HuH-7.5 (cell line): ENCODE results near the gene IL16.

ENCODE experiments used
- DNase-seq: peaks from one replicate; pipeline ENCODE4 v3.0.0; 2011; ENCODE audit warnings: low spot score

IL16 gene

DNA sequence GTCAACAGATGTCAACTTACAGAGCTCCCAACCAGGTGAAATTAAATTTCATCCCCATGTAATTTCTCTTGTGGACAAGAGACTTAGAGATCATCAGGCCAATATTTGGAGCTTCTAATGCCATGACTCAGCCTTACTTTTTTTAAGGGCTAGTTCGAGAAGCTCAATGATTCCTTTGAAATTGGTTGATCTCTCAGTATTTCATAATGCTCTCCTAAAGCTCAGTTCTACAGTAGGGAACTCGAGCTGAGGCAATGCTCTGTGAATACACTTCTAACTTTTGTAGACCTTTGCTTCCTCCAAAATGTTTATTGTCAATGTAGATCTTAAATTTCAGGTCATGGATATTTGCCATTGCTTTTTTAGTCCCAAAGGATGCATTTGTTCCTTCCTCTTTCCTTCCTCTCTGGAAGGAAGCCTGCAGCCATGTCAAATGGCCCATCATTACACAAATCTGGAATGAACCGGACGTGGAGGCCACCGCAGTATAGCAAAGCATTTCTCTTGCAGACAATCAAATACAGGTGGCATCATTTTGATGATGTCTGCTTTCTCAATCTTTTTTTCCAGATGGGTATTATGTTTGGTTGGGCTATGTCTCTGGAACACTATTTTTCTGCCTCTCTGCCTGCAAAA lies 98.9 kb downstream of the IL16 start:
- DNase-seq: no peak

DNA sequence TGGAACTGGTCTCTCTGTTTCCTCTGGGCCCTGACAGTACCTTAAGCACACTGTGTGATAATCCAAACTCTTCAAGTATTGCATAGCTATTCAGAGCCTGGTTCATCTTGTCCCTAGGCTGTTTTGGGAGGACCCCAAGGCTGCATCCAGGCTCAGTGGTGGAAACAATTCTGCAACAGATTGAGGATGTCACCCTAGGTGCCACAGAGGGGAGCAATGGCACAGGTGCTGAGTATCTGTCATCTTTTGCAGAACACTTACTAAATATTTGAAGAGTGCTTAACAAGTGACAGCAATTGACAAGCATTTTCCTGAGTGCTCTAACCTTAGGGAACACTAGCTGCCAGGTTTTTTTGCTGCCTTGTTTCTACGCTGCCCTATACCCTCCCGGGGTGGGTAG lies 99.5 kb downstream of the IL16 start:
- no peak for DNase-seq

DNA sequence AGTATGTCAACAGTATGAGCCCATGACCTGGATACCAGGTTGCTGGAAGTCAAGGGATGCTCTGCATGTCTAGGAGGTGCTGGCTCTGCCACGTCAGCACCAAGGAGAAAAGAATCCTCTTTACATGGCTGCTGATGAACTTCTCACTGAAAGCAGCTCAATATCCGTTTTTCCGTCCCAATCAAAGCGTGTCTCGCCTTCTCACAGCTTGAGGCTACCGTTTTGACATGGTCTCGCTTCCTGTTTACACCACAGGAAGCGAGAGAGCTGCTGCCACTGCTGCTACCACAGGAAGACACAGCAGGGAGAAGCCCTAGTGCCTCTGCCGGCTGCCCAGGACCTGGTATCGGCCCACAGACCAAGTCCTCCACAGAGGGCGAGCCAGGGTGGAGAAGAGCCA lies 100.0 kb downstream of the IL16 start:
- no peak for DNase-seq

DNA sequence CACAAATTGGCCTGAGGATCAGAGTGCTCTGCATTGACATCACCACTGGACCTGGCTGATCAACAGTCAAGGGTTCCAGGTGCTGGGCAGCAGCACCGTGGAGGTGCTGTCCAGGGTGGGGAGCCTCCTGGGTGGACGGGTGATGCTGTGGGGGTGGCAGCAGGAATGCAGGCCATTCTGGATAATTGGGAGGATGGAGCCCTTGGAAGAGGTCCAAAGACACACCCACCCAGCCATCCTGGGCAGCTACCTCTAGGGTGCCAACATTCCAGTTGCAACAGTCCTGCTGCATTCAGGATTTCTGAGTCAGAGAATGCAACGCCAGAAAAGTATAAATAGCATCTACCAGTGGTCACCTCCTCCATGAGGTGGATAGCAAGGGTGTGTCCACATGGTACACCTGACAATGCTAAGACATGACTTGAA lies 100.5 kb downstream of the IL16 start:
- DNase-seq: no peak

DNA sequence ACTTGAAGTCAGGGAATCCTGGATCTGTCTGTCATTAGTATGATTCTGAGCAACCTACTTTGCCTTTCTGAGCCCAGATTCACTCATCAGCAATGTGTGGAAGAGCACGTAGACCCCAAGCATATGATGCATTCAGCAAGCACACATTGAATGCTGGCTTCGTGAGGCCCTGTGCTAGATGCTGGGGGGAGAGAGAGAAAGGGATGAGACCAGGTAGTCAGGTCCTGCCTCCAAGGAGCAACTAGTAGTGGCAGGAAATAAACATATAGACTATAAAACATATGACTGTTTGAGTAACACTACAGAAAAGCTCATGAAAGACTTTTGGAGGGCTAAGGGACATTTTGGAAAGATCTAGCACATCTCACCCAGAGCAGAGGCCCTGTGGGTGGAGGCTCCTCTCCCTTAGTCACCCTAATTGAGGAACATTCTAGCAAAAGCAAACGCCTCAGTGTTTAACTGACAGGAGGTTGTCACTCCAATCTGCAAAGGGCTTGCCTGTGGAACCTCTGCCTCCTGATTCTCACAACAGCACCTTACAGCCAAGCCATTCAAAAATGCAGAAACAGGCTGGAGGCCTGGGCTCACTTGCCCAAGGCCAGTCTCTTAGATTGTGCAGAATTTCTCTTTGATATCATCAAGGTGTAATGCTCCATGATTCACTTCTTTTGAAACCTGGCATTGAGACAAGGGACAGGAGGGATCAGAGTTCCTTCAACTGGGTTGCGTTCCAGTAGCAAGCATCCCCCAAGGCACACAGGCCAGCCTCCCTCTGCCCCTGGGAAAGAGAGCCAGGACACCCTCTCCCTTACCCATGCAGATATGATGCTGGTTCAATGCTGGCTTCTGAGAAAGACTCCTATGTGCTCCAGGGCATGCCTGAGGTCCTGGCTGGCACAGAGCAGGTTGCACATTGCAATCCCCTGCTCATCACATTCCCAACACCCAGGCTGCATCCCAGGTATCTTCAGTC lies 101.2 kb downstream of the IL16 start:
- no peak for DNase-seq

DNA sequence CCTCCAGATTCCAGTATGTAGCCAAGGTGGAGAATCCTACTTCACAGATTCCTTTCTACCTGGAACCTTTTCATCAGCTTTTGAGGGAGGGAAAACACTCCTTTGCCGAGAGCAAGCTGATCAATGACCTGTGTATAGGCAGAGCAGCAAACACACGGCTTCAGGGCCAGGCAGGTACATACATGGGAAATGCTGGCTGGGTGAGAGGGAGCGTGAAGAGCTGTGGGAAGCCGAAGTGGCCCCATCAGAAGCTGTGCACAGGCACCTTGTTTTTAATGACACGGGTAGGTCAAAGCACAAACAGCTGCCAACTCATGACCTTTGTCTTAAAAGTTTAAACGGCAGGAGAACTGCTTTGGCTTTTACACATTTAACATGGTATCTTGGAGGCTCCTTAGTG lies 101.9 kb downstream of the IL16 start:
- no peak for DNase-seq

DNA sequence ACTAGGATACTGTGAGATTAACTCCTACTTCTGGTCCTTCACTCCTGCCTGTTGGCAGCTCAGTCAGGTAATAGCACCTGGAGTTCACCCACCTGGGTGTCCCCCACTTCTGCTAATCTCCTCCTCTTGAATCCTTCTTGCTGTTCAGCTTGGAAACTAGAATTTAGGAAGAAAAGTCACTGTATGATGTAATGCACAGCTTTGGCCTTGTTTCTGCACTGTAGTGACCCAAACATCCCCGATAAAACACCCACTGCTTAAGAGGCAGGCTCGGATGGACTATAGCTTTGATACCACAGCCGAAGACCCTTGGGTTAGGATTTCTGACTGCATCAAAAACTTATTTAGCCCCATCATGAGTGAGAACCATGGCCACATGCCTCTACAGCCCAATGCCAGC lies 102.5 kb downstream of the IL16 start:
- DNase-seq: no peak

DNA sequence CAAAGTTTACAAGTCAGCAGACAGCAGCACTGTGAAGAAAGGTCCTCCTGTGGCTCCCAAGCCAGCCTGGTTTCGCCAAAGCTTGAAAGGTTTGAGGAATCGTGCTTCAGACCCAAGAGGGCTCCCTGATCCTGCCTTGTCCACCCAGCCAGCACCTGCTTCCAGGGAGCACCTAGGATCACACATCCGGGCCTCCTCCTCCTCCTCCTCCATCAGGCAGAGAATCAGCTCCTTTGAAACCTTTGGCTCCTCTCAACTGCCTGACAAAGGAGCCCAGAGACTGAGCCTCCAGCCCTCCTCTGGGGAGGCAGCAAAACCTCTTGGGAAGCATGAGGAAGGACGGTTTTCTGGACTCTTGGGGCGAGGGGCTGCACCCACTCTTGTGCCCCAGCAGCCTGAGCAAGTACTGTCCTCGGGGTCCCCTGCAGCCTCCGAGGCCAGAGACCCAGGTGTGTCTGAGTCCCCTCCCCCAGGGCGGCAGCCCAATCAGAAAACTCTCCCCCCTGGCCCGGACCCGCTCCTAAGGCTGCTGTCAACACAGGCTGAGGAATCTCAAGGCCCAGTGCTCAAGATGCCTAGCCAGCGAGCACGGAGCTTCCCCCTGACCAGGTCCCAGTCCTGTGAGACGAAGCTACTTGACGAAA lies 103.1 kb downstream of the IL16 start:
- no peak for DNase-seq

DNA sequence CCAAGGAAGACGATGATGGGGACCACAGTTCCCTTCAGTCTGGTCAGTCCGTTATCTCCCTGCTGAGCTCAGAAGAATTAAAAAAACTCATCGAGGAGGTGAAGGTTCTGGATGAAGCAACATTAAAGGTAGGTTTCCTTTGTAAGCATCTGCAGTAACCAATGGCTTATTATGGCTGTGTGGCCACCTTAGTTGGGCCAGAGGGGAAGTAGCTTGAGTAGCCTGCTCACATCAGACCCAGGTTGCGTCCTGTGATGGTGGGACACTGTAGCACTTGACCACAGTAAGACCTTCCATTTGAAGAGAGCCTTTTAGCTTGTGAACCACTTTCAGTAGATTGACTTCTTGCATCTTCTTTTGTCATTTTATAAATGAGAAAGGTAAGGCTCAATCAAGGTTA lies 104.7 kb downstream of the IL16 start:
- no peak for DNase-seq

DNA sequence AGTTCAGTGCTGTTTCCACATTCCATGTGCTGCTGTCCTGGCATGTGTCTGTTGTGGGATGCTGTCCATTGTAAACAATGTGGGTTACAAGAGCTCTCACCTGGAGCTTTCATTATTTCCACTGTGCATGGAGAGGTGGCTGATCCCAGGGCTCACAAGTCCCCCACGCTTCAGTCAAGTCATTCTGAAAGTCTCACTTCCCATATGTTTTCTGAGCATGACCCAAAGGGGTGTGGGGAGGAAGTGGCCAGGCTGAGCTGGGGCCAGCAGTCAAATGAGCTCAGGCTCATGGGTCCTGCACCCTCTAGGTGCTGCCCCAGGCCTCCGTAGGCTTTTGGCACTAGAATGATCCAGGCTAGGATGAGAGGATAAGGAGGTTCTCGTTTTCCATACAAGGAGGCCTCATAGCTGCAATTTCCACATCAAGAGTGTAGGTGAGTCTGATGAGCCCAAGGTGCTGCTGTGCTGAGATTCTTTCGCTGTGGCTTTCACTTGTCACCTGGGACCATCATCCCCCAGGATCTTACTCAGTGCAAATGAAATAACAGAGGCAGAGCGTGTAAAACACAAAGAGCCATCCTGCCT lies 105.2 kb downstream of the IL16 start:
- DNase-seq: no peak

DNA sequence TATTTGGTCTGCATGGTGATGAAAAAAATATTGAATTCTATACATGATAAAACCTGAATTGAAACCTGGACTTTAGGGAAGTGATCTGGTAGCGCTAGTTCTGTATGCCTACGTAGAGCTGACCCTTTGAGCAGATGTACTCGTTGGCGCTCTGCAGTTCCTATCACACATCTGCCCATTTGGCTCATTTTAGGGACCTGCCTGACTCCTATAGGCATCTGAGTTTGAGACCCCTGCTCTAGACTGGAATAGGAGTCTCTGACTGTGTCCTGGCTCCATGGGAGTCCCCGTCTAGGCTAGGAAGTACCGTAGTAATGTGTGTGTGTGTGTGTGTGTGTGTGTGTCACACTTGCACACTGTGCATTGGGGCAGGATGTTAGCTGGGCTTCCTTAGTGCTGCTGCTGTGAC lies 106.0 kb downstream of the IL16 start:
- DNase-seq: no peak

DNA sequence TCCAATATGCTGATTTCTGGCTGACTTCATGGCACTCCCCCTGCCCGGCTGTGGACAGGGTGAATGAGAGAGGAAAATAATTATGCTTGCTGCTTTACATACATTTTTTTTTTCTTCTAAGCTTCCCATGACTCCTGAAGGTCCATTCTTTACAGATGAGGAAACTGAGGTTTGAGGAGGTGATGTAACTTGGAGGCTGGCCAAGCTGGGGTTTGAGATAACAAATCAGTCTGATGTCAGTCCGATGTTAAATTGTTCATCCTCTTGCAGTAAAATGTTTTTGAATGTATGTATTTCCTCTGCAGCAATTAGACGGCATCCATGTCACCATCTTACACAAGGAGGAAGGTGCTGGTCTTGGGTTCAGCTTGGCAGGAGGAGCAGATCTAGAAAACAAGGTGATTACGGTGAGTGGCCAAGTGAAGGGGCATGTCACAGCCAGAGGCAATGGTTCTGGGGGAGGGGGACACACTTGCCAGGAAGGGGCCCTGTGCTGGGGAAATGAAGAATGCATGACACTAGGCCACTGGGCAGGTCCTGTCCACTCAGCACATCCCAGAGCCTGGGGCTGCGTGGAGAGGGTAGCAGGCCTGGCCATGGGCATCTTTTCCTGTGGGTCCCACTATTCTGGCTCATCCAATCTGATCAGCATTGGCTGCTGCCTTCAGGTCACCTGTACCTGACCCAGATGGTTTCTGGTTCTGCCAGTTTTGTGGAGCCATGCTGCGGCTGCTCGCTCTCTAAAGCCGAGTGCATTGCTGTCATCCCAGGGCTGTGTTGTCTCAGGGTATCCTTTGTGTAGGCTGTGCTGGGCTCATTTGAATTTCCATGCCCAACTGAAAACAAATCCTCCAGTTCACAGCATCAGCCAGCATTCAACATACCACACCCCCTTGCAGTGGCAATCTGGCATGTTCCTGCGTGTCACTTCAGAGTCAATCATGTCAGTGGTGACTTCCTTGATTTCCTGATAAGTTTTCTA lies 106.9 kb downstream of the IL16 start:
- DNase-seq: no peak

DNA sequence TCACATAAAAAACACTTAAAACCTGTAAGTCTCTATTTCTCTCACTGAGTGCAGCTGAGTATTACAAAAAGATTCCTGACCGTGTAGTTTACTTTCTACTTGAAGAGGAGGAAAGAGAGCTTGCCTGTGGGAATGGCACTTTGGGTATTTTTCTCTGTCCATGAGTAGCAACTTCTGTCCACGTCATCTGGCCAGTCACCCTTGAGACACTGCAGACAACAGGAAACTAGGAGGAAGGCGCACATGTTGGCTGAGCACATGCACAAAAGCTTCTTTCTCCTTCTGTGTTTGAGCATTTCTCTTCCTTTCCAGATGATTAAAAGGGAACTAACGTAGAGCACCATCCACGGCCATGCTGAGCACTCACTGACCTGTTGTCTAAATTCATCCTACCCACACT lies 107.5 kb downstream of the IL16 start:
- DNase-seq: no peak

DNA sequence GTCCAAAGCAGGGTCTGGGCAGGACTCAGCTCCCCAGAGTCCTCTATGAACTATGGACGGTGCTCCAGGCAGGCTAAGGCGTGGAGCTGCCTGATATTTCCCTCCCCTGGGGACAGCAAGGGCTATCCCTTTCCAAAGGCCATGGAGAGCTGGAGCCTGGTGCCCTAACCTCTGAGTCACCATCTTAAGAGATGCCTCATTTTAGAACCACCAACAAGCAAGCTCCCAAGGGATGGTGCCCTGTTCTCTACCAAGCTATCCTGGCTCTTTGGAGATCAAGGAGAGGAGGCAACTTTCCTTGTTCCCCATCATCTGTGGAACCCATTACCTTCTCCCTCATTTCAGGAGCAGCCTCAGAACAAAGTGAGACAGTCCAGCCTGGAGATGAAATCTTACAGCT lies 111.6 kb downstream of the IL16 start:
- DNase-seq: no peak

DNA sequence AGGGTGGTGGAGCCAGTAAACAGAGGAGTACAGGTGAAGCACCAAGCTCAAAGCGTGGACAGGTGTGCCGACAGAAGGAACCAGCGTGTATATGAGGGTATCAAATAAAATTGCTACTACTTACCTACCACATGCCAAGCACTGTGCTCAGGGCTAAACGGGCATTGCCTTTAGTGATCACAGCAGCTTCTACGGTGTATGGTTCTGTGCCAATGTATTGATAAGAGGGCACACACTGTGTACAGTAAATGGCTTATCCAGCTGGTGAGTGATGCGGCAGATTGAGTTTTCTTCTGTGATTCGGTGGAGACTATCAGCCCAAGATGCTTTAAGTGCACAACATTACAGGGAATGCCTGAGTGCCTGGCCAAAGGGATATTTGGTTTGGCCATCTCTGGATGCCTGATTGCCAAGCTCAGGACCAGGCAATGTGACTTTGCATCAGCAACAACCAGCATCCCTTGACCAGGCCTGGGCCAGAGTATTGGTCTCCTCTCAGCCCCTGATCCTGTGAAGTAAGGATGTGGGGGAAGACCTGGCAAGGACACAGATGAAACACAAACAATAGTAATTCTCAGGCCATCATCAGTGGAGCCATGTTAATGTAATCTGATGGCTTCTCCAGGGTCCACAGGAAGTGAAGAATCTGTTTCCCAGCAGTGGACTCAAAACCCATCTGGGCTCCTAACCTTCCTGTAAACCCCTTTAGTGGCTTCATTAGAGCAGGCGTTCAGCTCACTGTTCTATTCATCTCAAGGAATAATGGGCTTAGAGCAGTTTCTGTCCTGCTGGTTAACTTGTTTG lies 113.2 kb downstream of the IL16 start:
- DNase-seq: no peak

DNA sequence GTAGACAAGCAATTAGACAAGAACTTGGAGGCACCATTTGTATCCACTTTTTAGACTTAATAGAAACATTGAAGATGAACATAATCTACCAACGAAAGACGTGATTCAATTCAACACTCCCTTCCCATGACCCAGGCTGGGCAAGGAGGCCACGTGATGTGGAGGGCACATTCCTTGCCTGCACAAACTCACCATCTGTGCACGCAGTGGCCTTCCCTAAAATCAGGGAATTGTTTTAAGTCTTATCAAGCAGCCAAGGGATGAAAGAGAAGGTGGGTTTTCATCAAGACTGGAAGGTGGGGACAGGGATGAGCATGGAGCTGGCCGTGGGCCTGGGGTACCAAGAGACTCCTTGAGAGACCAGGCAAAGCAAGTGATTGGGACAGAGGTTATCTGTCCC lies 113.8 kb downstream of the IL16 start:
- DNase-seq: no peak

DNA sequence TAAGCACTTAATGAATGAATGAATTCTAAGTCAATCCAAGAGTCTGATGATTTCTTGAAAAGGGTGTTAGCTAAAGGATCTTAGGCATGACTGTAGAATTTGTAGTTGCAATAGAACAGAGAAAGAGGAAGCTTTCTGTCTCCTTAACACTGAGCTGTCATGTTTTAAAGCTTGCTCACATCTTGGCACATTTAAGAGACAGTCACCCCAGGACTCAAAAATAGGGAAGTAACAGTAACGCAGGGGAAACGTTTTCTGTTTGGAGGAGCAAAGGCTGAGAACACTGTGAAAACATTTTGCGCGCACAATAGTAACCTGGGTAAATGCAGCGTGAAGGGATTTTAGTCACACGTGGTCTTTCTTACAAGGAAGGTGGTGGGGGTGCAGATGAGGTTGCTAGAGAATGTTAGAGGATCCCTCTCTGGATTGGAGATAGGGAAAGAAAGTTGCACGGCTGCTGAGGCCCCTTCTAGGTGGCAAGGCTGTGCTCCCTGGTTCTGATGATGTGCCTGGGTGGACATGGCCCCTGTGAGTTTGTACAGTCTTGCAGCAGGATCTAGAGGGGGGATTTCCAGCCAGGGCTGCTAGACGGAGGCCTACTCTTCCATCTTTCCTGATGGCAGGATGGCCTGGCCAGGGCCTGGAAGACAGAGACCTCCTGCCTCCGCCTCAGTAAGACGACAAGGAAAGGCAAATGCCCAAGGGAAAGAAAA lies 115.2 kb downstream of the IL16 start:
- DNase-seq: no peak

DNA sequence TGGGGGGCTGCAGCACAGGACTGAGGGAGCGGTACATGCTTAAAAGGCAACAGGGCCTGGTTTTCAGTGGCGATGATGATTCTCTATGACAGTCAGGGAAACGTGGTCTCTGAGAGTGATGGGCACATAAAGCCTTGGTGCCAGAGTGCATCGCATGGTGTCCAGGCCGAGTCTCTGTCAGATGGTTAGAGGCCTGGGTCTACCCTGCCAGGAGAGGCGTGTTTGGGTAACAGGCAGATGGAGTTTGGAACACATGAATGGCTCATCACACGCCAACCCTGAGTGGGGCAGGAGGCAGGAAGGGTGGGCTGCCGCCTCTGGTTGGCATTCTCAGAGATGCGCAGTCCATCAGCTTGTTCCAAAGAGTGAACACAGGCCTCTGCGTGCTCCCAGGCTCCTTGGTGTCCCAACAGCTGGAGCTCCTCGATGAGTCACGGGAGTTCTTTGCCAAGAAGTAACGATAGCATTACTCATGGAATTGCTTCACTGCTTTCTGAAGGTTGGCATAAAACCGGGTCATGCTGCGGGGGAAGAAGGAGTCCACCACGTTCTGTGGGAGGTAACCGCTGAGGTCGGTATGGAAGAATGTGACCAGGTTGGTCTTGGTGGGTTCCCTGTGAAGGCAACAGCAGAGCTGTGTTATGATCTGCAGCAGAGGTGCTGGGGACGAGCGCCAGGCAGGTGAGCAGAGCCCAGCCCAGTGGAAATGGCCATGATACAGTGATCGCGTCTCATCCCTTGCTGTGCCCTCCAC lies 116.3 kb downstream of the IL16 start:
- DNase-seq: no peak

DNA sequence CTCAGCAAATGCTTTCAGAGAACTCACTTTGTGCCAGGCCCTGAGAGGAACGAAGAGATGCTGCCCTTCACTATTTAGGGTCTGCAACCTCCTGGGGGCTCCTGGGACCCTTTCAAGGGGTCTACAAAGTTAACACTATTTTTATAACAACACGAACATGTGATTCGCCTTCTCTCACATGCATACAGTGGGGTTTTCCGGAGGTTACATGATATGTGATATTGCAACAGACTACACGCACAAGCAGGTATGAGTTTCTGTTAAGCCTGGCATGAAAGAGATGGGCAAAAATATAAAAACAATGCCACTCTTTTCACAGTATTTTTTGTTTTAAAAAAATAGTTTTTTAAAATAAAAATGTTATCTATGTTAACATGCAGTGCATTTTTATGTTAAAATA lies 117.0 kb downstream of the IL16 start:
- DNase-seq: no peak
